K562 (cell line): ENCODE results near the gene GATA5.
A peak's percentile ranks its signal among the peaks of the same experiment; 100 is the strongest.

ENCODE experiments used
- CREM ChIP-seq: IDR thresholded peaks from 2 replicates; pipeline ENCODE4 v1.6.1; 2014; ENCODE audit warnings: antibody characterized with exemption, low read depth
- EHMT2 ChIP-seq: fragments of 450-650 bp; IDR thresholded peaks from 2 replicates; pipeline ENCODE4 v1.6.1; 2018; ENCODE audit warnings: antibody characterized with exemption
- FOXM1 ChIP-seq, 2 experiments: fragments of 450-650 bp in 1 of 2; sonication (generic) in 1 of 2; formaldehyde crosslinking in 1 of 2; IDR thresholded peaks; 2 replicates each; pipeline versions ENCODE4 v1.6.1 to v1.9.0; 2017 to 2022; ENCODE audit warnings: low read depth in 2 of 2, mild to moderate bottlenecking in 2 of 2, missing genetic modification reagents in 1 of 2, moderate library complexity in 1 of 2
- MAZ ChIP-seq, 2 experiments: fragments of 450-650 bp in 1 of 2; sonication (generic) in 1 of 2; formaldehyde crosslinking; IDR thresholded peaks in 1 of 2; conservative IDR thresholded peaks in 1 of 2; 2 replicates each; pipeline versions ENCODE4 v1.4.0 to v1.5.0; 2020; ENCODE audit warnings: mild to moderate bottlenecking in 1 of 2, missing genetic modification reagents in 1 of 2
- NR3C1 ChIP-seq: sonication (generic); formaldehyde crosslinking; IDR thresholded peaks from 2 replicates; pipeline ENCODE4 v1.8.1; 2022; ENCODE audit warnings: missing genetic modification reagents
- POLR2A ChIP-seq: fragments of 450-650 bp; conservative IDR thresholded peaks from 2 replicates; pipeline ENCODE4 v1.6.1; 2016
- RBM22 ChIP-seq: fragments of 200-400 bp; formaldehyde crosslinking; IDR thresholded peaks from 2 replicates; pipeline ENCODE4 v1.6.1; 2018; ENCODE audit warnings: low read length, low read depth; ENCODE audit not compliant: poor library complexity, severe bottlenecking
- RNF2 ChIP-seq: sonication (generic); IDR thresholded peaks from 2 replicates; pipeline ENCODE4 v1.6.1; 2016
- TEAD1 ChIP-seq, 2 experiments: fragments of 450-650 bp in 1 of 2; sonication (generic) in 1 of 2; formaldehyde crosslinking; IDR thresholded peaks; 2 replicates each; pipeline versions ENCODE4 v1.4.0 to v1.8.0; 2020 to 2022; ENCODE audit warnings: mild to moderate bottlenecking in 2 of 2, missing genetic modification reagents in 1 of 2
- TFAP4 ChIP-seq: sonication (generic); formaldehyde crosslinking; IDR thresholded peaks from 2 replicates; pipeline ENCODE4 v1.8.0; 2022; ENCODE audit warnings: missing genetic modification reagents, mild to moderate bottlenecking, moderate library complexity, borderline replicate concordance
- ZNF639 ChIP-seq, 2 experiments: fragments of 200-800 bp in 1 of 2; sonication (Bioruptor generic) in 1 of 2; sonication (generic) in 1 of 2; formaldehyde crosslinking in 1 of 2; IDR thresholded peaks in 1 of 2; conservative IDR thresholded peaks in 1 of 2; 2 replicates each; pipeline versions ENCODE4 v1.5.0 to v1.6.1; 2016 to 2020; ENCODE audit warnings: missing compliant biosample characterization in 1 of 2, missing genetic modification characterization in 1 of 2, missing genetic modification reagents in 1 of 2
- TF ChIP-seq, protein P1 (sequence below), 2 experiments: fragments of 450-650 bp in 1 of 2; sonication (generic) in 1 of 2; formaldehyde crosslinking in 1 of 2; IDR thresholded peaks; 2 replicates each; pipeline versions ENCODE4 v1.7.1 to v1.9.0; 2016 to 2022; ENCODE audit warnings: inconsistent platforms in 1 of 2, mild to moderate bottlenecking in 1 of 2, missing genetic modification reagents in 1 of 2
- TF ChIP-seq, protein P2 (sequence below), 3 experiments: IDR thresholded peaks in 2 of 3; conservative IDR thresholded peaks in 1 of 3; 2 replicates each; pipeline ENCODE4 v1.5.1; 2011 to 2012; ENCODE audit warnings: low read length in 3 of 3, mild to moderate bottlenecking in 3 of 3, control low read depth in 2 of 3, improper control_type of control experiment in 1 of 3, inconsistent platforms in 1 of 3, low read depth in 1 of 3, mixed read lengths in 1 of 3, moderate library complexity in 1 of 3; ENCODE audit not compliant: insufficient read depth in 2 of 3

DNA sequence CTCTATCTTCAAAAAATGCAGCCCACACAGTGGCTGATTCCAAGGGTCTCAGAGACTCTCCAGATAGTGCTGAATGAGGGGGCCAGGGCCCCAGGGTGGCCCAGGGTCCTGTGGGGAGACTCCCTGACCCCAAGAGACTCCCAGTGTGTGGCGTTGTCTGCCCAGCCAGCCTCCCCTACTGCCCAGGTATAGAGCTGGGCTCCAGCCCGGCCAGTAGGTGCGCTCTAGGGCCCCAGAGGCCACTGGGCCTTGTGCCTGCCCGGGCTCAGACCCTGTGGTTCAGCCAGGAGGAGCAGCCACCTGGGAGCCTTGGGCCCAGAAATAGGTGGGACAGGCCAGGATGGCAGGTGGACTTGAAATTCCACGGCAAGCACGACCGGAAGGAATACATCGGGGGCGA lies 30.3 kb upstream of the GATA5 start:
- TF ChIP-seq, protein P1, sequence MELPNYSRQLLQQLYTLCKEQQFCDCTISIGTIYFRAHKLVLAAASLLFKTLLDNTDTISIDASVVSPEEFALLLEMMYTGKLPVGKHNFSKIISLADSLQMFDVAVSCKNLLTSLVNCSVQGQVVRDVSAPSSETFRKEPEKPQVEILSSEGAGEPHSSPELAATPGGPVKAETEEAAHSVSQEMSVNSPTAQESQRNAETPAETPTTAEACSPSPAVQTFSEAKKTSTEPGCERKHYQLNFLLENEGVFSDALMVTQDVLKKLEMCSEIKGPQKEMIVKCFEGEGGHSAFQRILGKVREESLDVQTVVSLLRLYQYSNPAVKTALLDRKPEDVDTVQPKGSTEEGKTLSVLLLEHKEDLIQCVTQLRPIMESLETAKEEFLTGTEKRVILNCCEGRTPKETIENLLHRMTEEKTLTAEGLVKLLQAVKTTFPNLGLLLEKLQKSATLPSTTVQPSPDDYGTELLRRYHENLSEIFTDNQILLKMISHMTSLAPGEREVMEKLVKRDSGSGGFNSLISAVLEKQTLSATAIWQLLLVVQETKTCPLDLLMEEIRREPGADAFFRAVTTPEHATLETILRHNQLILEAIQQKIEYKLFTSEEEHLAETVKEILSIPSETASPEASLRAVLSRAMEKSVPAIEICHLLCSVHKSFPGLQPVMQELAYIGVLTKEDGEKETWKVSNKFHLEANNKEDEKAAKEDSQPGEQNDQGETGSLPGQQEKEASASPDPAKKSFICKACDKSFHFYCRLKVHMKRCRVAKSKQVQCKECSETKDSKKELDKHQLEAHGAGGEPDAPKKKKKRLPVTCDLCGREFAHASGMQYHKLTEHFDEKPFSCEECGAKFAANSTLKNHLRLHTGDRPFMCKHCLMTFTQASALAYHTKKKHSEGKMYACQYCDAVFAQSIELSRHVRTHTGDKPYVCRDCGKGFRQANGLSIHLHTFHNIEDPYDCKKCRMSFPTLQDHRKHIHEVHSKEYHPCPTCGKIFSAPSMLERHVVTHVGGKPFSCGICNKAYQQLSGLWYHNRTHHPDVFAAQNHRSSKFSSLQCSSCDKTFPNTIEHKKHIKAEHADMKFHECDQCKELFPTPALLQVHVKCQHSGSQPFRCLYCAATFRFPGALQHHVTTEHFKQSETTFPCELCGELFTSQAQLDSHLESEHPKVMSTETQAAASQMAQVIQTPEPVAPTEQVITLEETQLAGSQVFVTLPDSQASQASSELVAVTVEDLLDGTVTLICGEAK (IDR thresholded peaks at IDR 0.05), result no peak
- TF ChIP-seq, protein P1 (CRISPR knock-in tag; IDR thresholded peaks at IDR 0.05), result no peak
- TF ChIP-seq, protein P2, sequence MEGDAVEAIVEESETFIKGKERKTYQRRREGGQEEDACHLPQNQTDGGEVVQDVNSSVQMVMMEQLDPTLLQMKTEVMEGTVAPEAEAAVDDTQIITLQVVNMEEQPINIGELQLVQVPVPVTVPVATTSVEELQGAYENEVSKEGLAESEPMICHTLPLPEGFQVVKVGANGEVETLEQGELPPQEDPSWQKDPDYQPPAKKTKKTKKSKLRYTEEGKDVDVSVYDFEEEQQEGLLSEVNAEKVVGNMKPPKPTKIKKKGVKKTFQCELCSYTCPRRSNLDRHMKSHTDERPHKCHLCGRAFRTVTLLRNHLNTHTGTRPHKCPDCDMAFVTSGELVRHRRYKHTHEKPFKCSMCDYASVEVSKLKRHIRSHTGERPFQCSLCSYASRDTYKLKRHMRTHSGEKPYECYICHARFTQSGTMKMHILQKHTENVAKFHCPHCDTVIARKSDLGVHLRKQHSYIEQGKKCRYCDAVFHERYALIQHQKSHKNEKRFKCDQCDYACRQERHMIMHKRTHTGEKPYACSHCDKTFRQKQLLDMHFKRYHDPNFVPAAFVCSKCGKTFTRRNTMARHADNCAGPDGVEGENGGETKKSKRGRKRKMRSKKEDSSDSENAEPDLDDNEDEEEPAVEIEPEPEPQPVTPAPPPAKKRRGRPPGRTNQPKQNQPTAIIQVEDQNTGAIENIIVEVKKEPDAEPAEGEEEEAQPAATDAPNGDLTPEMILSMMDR (IDR thresholded peaks at IDR 0.05 in 2 of 3, conservative IDR thresholded peaks at IDR 0.05 in 1 of 3; ENCODE audit: insufficient read depth in 2 of 3, low read depth in 1 of 3, low read length in 3 of 3), result peak in 2 of 3 experiments; percentile 12 to 50; a peak in 2 of 6 replicates
- TF ChIP-seq ZNF639 (CRISPR knock-in tag; conservative IDR thresholded peaks at IDR 0.05 in 1 of 2, IDR thresholded peaks at IDR 0.05 in 1 of 2) (no peak), EHMT2 (no peak), NR3C1 (CRISPR knock-in tag) (no peak), FOXM1 (IDR thresholded peaks at IDR 0.05; ENCODE audit: low read depth) (no peak), FOXM1 (CRISPR knock-in tag; IDR thresholded peaks at IDR 0.05; ENCODE audit: low read depth) (no peak), TFAP4 (CRISPR knock-in tag) (no peak), POLR2A (no peak), RBM22 (no peak), MAZ (CRISPR knock-in tag; conservative IDR thresholded peaks at IDR 0.05 in 1 of 2, IDR thresholded peaks at IDR 0.05 in 1 of 2) (no peak), TEAD1 (CRISPR knock-in tag; IDR thresholded peaks at IDR 0.05) (no peak), CREM (no peak), RNF2 (no peak)
